ENCODE data around the gene MYO10.
"Not testable (repeated sequence)": the region's sequence is repeated elsewhere in the genome, so short reads cannot be mapped to it uniquely, and the experiment has no call there.

The MYO10 gene

GRCh38 chr5:16877267-16877935 is 58.7 kb downstream of the MYO10 start:
- Histone ChIP-seq H3K36me3 (ENCODE audit: control insufficient read depth, insufficient read depth, low read length) (no peaks in the 10 kb centered on the region), H3K4me1 (ENCODE audit: control insufficient read depth, insufficient read depth, low read length) (no peaks in the 10 kb centered on the region), H3K4me3 (ENCODE audit: low read length) (no peak overlapping the region), H3K27me3 (ENCODE audit: control insufficient read depth, insufficient read depth, low read length) (no peaks in the 10 kb centered on the region), H3K27ac (ENCODE audit: low read depth, low read length) (no peak overlapping the region), H3K9ac (ENCODE audit: low read length) (no peak overlapping the region)

GRCh38 chr5:16874424-16874823 is 61.7 kb downstream of the MYO10 start:
- not testable (repeated sequence) for H3K27ac ChIP-seq (ENCODE audit: low read depth, low read length); H3K36me3 ChIP-seq (ENCODE audit: control insufficient read depth, insufficient read depth, low read length); H3K4me1 ChIP-seq (ENCODE audit: control insufficient read depth, insufficient read depth, low read length); H3K27me3 ChIP-seq (ENCODE audit: control insufficient read depth, insufficient read depth, low read length); H3K4me3 ChIP-seq (ENCODE audit: low read length); H3K9ac ChIP-seq (ENCODE audit: low read length)

GRCh38 chr5:16871746-16872339 is 64.2 kb downstream of the MYO10 start:
- Histone ChIP-seq H3K27me3 (ENCODE audit: control insufficient read depth, insufficient read depth, low read length) (no peaks in the 10 kb centered on the region), H3K9ac (ENCODE audit: low read length) (no peak overlapping the region), H3K36me3 (ENCODE audit: control insufficient read depth, insufficient read depth, low read length) (no peaks in the 10 kb centered on the region), H3K27ac (ENCODE audit: low read depth, low read length) (no peak overlapping the region), H3K4me3 (ENCODE audit: low read length) (no peak overlapping the region), H3K4me1 (ENCODE audit: control insufficient read depth, insufficient read depth, low read length) (no peaks in the 10 kb centered on the region)

- no peaks in the 10 kb centered on the region for H3K27me3 ChIP-seq (ENCODE audit: control insufficient read depth, insufficient read depth, low read length)
- H3K9ac ChIP-seq (ENCODE audit: low read length), result no peak overlapping the region
- no peak overlapping the region for H3K27ac ChIP-seq (ENCODE audit: low read depth, low read length)
- H3K36me3 ChIP-seq (ENCODE audit: control insufficient read depth, insufficient read depth, low read length), result no peaks in the 10 kb centered on the region
- no peak overlapping the region for H3K4me3 ChIP-seq (ENCODE audit: low read length)
- no peaks in the 10 kb centered on the region for H3K4me1 ChIP-seq (ENCODE audit: control insufficient read depth, insufficient read depth, low read length)
Measured at GRCh38 chr5:16870878-16871277, 65.2 kb downstream of the MYO10 start.

GRCh38 chr5:16869821-16870796 is 66.0 kb downstream of the MYO10 start:
- H3K27ac ChIP-seq (ENCODE audit: low read depth, low read length), result no peak overlapping the region
- no peaks in the 10 kb centered on the region for H3K36me3 ChIP-seq (ENCODE audit: control insufficient read depth, insufficient read depth, low read length)
- no peaks in the 10 kb centered on the region for H3K27me3 ChIP-seq (ENCODE audit: control insufficient read depth, insufficient read depth, low read length)
- H3K4me1 ChIP-seq (ENCODE audit: control insufficient read depth, insufficient read depth, low read length), result no peaks in the 10 kb centered on the region
- H3K9ac ChIP-seq (ENCODE audit: low read length), result no peak overlapping the region
- no peak overlapping the region for H3K4me3 ChIP-seq (ENCODE audit: low read length)

GRCh38 chr5:16867577-16867953 is 68.5 kb downstream of the MYO10 start:
- no peaks in the 10 kb centered on the region for H3K27me3 ChIP-seq (ENCODE audit: control insufficient read depth, insufficient read depth, low read length)
- no peak overlapping the region for H3K27ac ChIP-seq (ENCODE audit: low read depth, low read length)
- no peaks in the 10 kb centered on the region for H3K4me1 ChIP-seq (ENCODE audit: control insufficient read depth, insufficient read depth, low read length)
- no peak overlapping the region for H3K9ac ChIP-seq (ENCODE audit: low read length)
- no peak overlapping the region for H3K4me3 ChIP-seq (ENCODE audit: low read length)
- no peaks in the 10 kb centered on the region for H3K36me3 ChIP-seq (ENCODE audit: control insufficient read depth, insufficient read depth, low read length)

- no peak overlapping the region for H3K27ac ChIP-seq (ENCODE audit: low read depth, low read length)
- no peaks in the 10 kb centered on the region for H3K4me1 ChIP-seq (ENCODE audit: control insufficient read depth, insufficient read depth, low read length)
- no peaks in the 10 kb centered on the region for H3K36me3 ChIP-seq (ENCODE audit: control insufficient read depth, insufficient read depth, low read length)
- no peak overlapping the region for H3K4me3 ChIP-seq (ENCODE audit: low read length)
- H3K9ac ChIP-seq (ENCODE audit: low read length), result no peak overlapping the region
- no peaks in the 10 kb centered on the region for H3K27me3 ChIP-seq (ENCODE audit: control insufficient read depth, insufficient read depth, low read length)
Measured at GRCh38 chr5:16866795-16867576, 69.1 kb downstream of the MYO10 start.

- Histone ChIP-seq H3K36me3 (ENCODE audit: control insufficient read depth, insufficient read depth, low read length) (no peaks in the 10 kb centered on the region), H3K27me3 (ENCODE audit: control insufficient read depth, insufficient read depth, low read length) (no peaks in the 10 kb centered on the region), H3K9ac (ENCODE audit: low read length) (no peak overlapping the region), H3K4me3 (ENCODE audit: low read length) (no peak overlapping the region), H3K4me1 (ENCODE audit: control insufficient read depth, insufficient read depth, low read length) (no peaks in the 10 kb centered on the region), H3K27ac (ENCODE audit: low read depth, low read length) (no peak overlapping the region)
Measured at GRCh38 chr5:16866273-16866672, 69.8 kb downstream of the MYO10 start.

GRCh38 chr5:16865151-16865550 is 70.9 kb downstream of the MYO10 start:
- Histone ChIP-seq H3K27ac (ENCODE audit: low read depth, low read length) (no peak overlapping the region), H3K4me1 (ENCODE audit: control insufficient read depth, insufficient read depth, low read length) (no peaks in the 10 kb centered on the region), H3K27me3 (ENCODE audit: control insufficient read depth, insufficient read depth, low read length) (no peaks in the 10 kb centered on the region), H3K4me3 (ENCODE audit: low read length) (no peak overlapping the region), H3K9ac (ENCODE audit: low read length) (no peak overlapping the region), H3K36me3 (ENCODE audit: control insufficient read depth, insufficient read depth, low read length) (no peaks in the 10 kb centered on the region)

- no peak overlapping the region for H3K4me3 ChIP-seq (ENCODE audit: low read length)
- no peaks in the 10 kb centered on the region for H3K36me3 ChIP-seq (ENCODE audit: control insufficient read depth, insufficient read depth, low read length)
- no peaks in the 10 kb centered on the region for H3K4me1 ChIP-seq (ENCODE audit: control insufficient read depth, insufficient read depth, low read length)
- H3K27ac ChIP-seq (ENCODE audit: low read depth, low read length), result no peak overlapping the region
- H3K9ac ChIP-seq (ENCODE audit: low read length), result no peak overlapping the region
- no peaks in the 10 kb centered on the region for H3K27me3 ChIP-seq (ENCODE audit: control insufficient read depth, insufficient read depth, low read length)
Measured at GRCh38 chr5:16864631-16865131, 71.4 kb downstream of the MYO10 start.

- no peaks in the 10 kb centered on the region for H3K4me1 ChIP-seq (ENCODE audit: control insufficient read depth, insufficient read depth, low read length)
- no peak overlapping the region for H3K4me3 ChIP-seq (ENCODE audit: low read length)
- no peak overlapping the region for H3K9ac ChIP-seq (ENCODE audit: low read length)
- no peak overlapping the region for H3K27ac ChIP-seq (ENCODE audit: low read depth, low read length)
- H3K36me3 ChIP-seq (ENCODE audit: control insufficient read depth, insufficient read depth, low read length), result no peaks in the 10 kb centered on the region
- no peaks in the 10 kb centered on the region for H3K27me3 ChIP-seq (ENCODE audit: control insufficient read depth, insufficient read depth, low read length)
Measured at GRCh38 chr5:16863469-16863946, 72.6 kb downstream of the MYO10 start.

GRCh38 chr5:16862777-16863176 is 73.3 kb downstream of the MYO10 start:
- H3K36me3 ChIP-seq (ENCODE audit: control insufficient read depth, insufficient read depth, low read length), result no peaks in the 10 kb centered on the region

More at GRCh38 chr5:16862777-16863176, 73.3 kb downstream of the MYO10 start:
- Histone ChIP-seq H3K9ac (ENCODE audit: low read length) (no peak overlapping the region), H3K27ac (ENCODE audit: low read depth, low read length) (no peak overlapping the region), H3K4me3 (ENCODE audit: low read length) (no peak overlapping the region), H3K27me3 (ENCODE audit: control insufficient read depth, insufficient read depth, low read length) (no peaks in the 10 kb centered on the region), H3K4me1 (ENCODE audit: control insufficient read depth, insufficient read depth, low read length) (no peaks in the 10 kb centered on the region)

All from rectal smooth muscle tissue (tissue), 1 donor.